Stomach (tissue), 4 donors: Measurements from ENCODE around the gene RAB43.

Experiments
- EP300 ChIP-seq: sonication (generic); formaldehyde crosslinking; IDR thresholded peaks from one replicate; pipeline ENCODE4 v1.6.1; 2017; ENCODE audit warnings: antibody characterized with exemption
- POLR2A ChIP-seq, 4 donors: fragments of 450-650 bp; IDR thresholded peaks; one replicate each; pipeline ENCODE4 v1.6.1; 2016; ENCODE audit warnings: antibody characterized with exemption in 4 of 4, control low read depth in 2 of 4, mild to moderate bottlenecking in 1 of 4, moderate library complexity in 1 of 4
- POLR2AphosphoS5 ChIP-seq, 3 donors: sonication (generic); formaldehyde crosslinking; IDR thresholded peaks; one replicate each; pipeline ENCODE4 v1.6.1; 2016; ENCODE audit warnings: antibody characterized with exemption in 3 of 3
- TF ChIP-seq, protein P1 (sequence below), 7 experiments: fragments of 450-650 bp in 4 of 7; fragments of 200-600 bp in 3 of 7; sonication (generic) in 3 of 7; IDR thresholded peaks; one replicate each; pipeline ENCODE4 v1.5.1; 2016 to 2019; ENCODE audit warnings: antibody characterized with exemption in 7 of 7, control low read depth in 2 of 7, mild to moderate bottlenecking in 1 of 7

DNA sequence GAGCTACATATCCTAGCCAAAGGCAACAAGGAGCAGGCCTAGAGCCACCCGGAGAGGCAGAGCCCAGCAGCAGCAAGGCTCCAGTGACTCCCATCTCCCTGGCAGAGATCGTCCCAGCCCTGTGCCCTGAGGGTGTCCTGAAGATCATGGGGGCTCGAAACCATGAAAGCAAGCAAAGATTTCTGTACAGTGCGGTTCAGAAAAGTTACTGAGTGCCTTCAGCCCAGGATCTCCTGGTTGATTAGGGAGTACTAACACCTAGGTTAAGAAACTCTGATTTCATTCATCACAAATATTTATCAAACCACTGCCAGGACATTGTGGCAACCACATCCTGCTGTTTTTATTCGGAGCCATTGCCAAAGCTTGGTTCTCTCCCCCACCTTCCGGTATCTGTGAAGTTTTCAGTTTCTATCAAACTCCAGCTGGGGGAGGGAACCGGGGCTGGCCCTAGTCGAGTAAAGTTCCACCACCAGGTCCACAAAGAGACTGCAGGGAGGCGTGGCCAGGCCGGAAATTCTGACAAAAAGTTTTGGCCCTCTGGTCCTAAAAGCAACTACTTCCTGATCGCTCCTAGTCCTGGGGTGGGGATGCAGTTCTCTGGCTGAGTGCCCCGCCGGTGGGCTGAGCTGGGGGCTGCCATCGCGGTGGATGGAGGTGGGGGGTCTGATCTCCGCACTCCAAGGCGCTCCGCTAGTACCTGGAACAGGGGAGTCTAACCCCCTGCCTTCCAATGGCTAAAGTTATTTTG is 1.2 kb downstream of the RAB43 start:
- TF ChIP-seq POLR2A (IDR thresholded peaks at IDR 0.05): peak in 1 of 4 donors; percentile 68
- TF ChIP-seq POLR2AphosphoS5 (IDR thresholded peaks at IDR 0.05): peak; percentile 38 to 88 (median 84)
- TF ChIP-seq, protein P1, sequence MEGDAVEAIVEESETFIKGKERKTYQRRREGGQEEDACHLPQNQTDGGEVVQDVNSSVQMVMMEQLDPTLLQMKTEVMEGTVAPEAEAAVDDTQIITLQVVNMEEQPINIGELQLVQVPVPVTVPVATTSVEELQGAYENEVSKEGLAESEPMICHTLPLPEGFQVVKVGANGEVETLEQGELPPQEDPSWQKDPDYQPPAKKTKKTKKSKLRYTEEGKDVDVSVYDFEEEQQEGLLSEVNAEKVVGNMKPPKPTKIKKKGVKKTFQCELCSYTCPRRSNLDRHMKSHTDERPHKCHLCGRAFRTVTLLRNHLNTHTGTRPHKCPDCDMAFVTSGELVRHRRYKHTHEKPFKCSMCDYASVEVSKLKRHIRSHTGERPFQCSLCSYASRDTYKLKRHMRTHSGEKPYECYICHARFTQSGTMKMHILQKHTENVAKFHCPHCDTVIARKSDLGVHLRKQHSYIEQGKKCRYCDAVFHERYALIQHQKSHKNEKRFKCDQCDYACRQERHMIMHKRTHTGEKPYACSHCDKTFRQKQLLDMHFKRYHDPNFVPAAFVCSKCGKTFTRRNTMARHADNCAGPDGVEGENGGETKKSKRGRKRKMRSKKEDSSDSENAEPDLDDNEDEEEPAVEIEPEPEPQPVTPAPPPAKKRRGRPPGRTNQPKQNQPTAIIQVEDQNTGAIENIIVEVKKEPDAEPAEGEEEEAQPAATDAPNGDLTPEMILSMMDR (IDR thresholded peaks at IDR 0.05): peak in 3 of 7 experiments; percentile 16 to 19 (median 17)
- TF ChIP-seq EP300: no peak
